Measurements from ENCODE around the gene KRT7. TPM values are rescaled to one million over a fixed set of nuclear protein-coding genes. Genes with fewer than 3 reads are reported as not detected.
A peak's percentile ranks its signal among the peaks of the same experiment; 100 is the strongest.

The KRT7 gene
- total and polyA plus RNA-seq, 12 donors = 0.33 to 34.8 (median 8.4) TPM

- H3K4me1 ChIP-seq (replicated peaks in 1 of 2) = peaks cover 18 to 22% of the 10 kb centered on the region in 2 donors
- TF ChIP-seq POLR2A (IDR thresholded peaks at IDR 0.05) = no peak
- no peak for TF ChIP-seq CTCF (IDR thresholded peaks at IDR 0.05)
- WGBS, 4 donors = 76 to 92% (median 85%) methylated on average over 4 to 11 of the region's 11 CpGs
- H3K4me3 ChIP-seq = no peak overlapping the region
- no peaks in the 10 kb centered on the region for H3K9me3 ChIP-seq (replicated peaks in 1 of 3)
- no peak overlapping the region for H3K27ac ChIP-seq
- no peaks in the 10 kb centered on the region for H3K36me3 ChIP-seq (replicated peaks in 1 of 2)
- no peak for DNase-seq
- no peaks in the 10 kb centered on the region for H3K27me3 ChIP-seq
- intact Hi-C loops (cut with DNase I) = no loop called here
Observed at GRCh38 chr12:52241205-52241842, 8.3 kb downstream of the KRT7 start.

- WGBS, 4 donors = 93 to 96% (median 94%) methylated on average over 8 to 11 of the region's 11 CpGs
- Histone ChIP-seq H3K4me3 (no peak overlapping the region), H3K4me1 (replicated peaks in 1 of 2) (peaks cover 31 to 35% of the 10 kb centered on the region in 2 donors), H3K9me3 (replicated peaks in 1 of 3) (no peaks in the 10 kb centered on the region), H3K27me3 (no peaks in the 10 kb centered on the region), H3K36me3 (replicated peaks in 1 of 2) (no peaks in the 10 kb centered on the region), H3K27ac (peak overlapping the region in 1 of 5 donors; percentile 85)
- TF ChIP-seq CTCF (IDR thresholded peaks at IDR 0.05) = no peak
- no peak for TF ChIP-seq POLR2A (IDR thresholded peaks at IDR 0.05)
- DNase-seq = no peak
- intact Hi-C loops (cut with DNase I) = no loop called here
Observed at GRCh38 chr12:52242442-52243258, 9.6 kb downstream of the KRT7 start.

- TF ChIP-seq CTCF (IDR thresholded peaks at IDR 0.05) (no peak), POLR2A (IDR thresholded peaks at IDR 0.05) (no peak)
- Histone ChIP-seq H3K36me3 (replicated peaks in 1 of 2) (no peaks in the 10 kb centered on the region), H3K4me1 (replicated peaks in 1 of 2) (peaks cover 38 to 42% of the 10 kb centered on the region in 2 donors), H3K27me3 (no peaks in the 10 kb centered on the region), H3K9me3 (replicated peaks in 1 of 3) (no peaks in the 10 kb centered on the region), H3K4me3 (no peak overlapping the region), H3K27ac (peak overlapping the region in 4 of 5 donors; percentile 1 to 93 (median 84))
- no peak for DNase-seq
- 43 to 70% (median 57%) methylated on average over 4 to 5 of the region's 5 CpGs for WGBS, 4 donors
- intact Hi-C loops (cut with DNase I) = no loop called here
Observed at GRCh38 chr12:52243259-52243855, 10.3 kb downstream of the KRT7 start.
